OCI-LY1 (cell line): Measurements from ENCODE around the gene CHST4.

Experiments
- CTCF ChIP-seq: fragments of 200-600 bp; sonication (generic), shearing (Covaris generic); IDR thresholded peaks from 2 replicates; pipeline ENCODE4 v1.5.1; 2017; ENCODE audit warnings: mild to moderate bottlenecking, antibody characterized with exemption, low read length, moderate library complexity, mixed read lengths
- EZH2 ChIP-seq: fragments of 200-600 bp; sonication (generic), shearing (Covaris generic); IDR thresholded peaks from 2 replicates; pipeline ENCODE4 v1.8.0; 2017; ENCODE audit warnings: borderline replicate concordance, mixed run types, mild to moderate bottlenecking, antibody characterized with exemption, low read length, moderate library complexity, mixed read lengths

GRCh38 chr16:71528257-71528656 is 2.0 kb downstream of the CHST4 start:
- TF ChIP-seq CTCF: no peak
- no peak for TF ChIP-seq EZH2
